Islet precursor cell (in vitro differentiated cells): ENCODE measurements around the gene PPP1R3G.

Experiments used
- DNase-seq: peaks from one replicate; pipeline ENCODE4 v3.0.0-alpha.2; 2018

PPP1R3G gene

DNA sequence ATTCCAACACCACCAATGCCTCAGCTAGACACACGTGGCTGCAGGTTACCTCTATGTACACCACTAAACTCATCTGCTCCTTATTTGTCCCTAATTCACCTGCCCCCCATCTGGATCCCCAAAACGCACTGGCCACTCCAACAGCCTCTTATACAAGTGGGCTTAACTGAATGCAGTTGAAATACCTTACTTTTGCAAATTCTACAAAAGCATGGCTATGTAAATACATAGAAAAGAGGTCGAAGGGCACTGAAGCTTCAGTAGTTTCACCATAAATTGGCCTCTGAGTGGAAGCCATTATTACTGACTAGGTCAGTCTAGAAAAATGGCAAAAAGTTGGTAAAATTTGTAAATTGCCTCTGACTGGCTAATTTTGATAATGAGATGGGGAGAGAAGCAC lies 11.1 kb upstream of the PPP1R3G start:
- no peak for DNase-seq

DNA sequence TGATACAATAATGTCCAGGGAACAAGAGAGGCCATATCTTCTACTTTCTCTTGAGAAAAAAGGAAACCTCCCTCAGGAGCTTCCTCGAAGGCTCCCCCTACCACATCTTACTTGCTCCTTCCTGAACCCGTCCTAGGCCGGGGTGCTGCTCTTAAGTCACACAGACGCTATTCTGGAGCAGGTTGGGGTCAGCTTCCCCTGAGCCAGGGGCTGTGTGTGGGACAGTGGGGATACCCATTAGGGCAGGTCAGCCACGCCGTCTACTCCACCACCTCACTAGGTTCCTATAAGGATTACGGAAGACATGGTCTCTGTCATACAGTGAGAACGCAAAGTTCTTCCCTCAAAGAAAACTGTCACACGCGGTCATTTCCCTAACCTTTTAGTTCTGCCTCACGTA lies 8.2 kb upstream of the PPP1R3G start:
- DNase-seq = peak; percentile 32

DNA sequence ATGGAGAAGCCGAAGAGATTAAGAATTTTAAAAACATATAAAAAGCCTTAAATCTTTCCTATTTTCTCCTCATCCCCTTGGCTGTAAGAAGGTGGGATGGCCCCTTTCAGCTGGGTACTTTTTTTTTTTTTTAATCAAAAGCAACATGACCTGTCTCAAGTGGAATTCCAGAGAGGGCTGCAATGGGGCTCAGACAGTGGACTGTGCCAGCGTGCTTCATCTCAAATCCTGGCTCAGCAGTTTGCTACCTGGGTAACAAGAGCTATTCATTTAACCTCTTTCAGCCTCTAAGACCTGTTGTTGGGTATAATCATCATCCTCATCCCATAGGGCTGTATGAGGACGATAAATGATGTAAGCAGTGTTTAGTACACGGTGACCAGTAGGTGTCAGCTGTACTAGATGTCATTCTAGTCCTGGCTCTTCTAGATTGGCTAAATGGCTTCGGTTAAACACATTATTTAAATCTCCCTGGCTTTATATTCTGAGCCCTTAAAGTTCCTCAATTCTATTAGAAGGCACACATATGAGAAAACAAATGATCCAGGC lies 6.9 kb upstream of the PPP1R3G start:
- peak; percentile 29 for DNase-seq

DNA sequence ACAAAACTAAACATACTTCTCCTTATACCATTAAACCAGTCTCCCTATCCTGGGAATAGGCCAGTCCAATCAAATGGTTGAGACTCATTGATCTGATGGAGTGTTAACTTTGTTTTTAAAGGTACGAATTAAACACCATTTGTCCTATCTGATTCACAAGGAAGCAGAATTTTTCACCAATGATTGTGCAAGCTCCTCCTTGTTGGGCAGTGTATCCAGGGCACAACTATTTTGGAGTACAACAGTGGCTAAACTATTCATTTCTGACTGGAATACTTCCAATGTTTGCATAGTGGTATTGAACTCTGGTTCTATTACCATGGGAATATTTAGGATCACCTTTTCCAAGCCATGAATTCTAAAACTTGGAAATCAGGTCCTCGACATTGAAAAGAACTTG lies 5.4 kb upstream of the PPP1R3G start:
- no peak for DNase-seq

DNA sequence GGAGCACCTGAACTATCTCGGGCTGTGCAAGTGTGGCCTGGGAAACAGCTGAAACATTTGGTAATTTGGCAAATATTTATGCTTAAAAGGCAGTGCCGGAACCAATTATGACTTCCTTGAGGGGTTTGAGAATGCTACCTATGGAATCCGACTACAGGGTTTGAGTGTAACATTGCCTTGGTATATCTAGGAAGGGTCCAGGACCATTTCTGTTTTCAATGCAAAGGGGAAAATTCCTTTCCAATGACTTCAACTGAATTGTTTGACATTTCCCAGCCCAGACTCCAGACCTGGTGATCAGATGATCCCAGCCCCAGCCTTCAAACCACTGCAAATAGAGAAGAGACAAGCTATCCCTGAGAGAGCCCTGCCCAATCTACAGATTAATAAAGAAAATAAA lies 4.6 kb upstream of the PPP1R3G start:
- DNase-seq = peak; percentile 74

DNA sequence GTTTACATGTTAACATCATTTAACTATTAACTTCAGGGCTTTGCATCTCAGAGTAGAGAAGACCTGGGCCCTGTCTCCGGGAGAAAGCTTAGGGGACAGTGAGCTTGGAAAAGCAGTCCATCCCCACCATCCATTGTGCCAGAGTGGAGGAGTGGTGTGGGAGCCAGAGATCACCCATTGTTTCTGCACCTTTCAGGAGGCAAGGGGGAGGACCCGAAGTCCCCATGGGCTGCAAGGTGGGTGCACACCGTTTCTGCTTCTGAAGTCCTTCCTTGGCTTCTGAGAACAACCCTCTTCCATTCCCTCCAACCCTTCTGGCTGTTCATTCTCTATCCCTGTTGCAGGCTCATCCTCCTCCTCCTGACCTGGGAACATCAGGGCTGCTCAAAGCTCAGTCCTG lies 4.0 kb upstream of the PPP1R3G start:
- peak; percentile 40 for DNase-seq

DNA sequence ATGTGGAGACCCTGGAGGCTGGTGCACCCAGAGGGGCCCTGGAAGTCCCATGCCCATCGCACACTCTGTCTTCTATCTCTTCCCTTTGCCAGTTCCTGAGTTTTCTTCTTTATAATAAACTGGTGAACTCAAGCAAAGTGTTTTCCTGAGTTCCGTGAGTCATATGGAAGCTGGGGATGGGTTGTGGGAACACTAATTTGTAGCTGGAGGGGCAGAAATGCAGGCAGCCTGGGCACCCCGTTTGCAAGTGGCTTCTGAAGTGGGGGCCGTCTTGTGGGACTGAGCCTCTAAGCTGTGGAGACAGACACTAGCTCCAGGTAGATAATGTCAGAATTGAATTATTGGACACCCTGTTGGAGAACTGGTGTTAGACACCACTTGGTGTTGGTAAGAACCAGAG lies 3.2 kb upstream of the PPP1R3G start:
- peak; percentile 37 for DNase-seq

DNA sequence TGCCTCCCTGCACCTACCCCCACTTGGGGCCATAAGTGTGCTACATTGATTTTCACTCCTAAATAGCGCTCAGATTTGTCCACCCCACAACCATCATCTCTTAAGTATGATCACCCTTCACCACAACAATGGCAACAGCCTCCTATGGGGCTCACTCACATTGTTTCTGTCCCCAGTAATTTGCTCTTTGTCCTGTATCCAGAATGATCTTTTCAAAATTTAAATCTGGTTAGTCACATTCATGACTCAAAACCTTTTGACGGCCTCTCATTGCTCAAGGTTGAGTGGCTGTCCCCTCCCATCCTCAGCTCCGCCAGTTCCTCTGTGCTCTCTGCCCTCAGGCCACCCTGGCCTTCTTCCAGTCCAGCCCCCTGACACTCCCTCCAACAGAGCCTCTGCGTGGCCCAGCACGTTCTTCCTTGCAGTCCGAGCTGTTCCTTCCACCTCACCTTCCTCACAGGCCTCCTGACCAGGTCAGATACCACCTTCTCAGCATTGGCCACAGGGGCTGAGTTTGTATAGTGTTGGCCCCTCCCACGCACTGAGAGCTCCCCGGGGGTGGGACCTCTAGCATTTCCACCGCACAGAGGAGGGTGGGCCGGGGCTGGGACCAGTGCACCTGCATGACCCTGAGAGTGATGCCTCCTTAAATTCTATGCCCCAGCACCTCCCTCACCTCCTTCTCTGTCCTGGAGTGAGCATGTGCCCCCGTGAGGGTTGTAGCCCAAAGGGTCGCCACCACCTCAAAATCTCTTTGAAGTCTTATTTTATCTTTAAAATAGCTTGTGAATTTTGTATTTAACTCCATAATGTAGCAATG lies 2.4 kb upstream of the PPP1R3G start:
- DNase-seq = peak; percentile 93

DNA sequence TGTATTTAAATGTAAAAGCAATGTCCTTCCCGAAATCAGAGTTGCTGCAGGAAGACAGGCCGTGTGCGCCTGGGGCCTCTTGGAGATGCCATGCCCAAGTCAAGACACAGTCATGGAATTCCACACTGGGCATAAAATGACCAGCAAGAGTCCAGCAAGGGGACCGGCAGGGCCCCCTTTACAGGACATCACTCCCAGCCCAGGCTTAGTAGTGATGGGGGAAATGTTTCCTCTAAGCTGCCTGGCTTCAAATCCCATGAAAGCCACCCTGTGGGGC lies 1.9 kb upstream of the PPP1R3G start:
- peak; percentile 47 for DNase-seq

DNA sequence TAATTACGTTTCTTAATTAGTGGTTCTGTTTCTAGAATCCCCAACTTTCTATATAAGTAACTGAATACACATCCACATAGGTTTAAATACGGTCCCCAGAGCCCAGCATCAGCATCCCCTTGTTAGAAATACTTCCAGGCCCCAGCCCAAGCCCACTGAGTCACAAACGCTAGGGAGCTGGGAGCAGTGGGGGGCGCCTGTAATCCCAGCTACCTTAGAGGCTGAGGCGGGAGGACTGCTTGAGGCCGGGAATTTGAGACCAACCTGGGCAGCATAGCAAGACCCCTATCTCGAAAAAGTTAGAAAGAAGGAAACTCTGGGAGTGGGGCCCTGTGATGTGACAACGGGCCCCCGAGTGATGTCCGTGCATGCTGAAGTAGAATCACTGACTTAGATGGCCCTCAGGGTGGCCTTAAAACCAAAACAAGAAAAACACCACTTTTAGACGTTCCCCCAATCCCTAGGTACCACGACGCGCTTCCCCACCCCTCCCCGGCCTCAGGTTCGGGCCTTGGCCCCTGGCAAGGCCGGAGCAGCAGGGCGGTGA lies 1.3 kb upstream of the PPP1R3G start:
- peak; percentile 18 for DNase-seq

DNA sequence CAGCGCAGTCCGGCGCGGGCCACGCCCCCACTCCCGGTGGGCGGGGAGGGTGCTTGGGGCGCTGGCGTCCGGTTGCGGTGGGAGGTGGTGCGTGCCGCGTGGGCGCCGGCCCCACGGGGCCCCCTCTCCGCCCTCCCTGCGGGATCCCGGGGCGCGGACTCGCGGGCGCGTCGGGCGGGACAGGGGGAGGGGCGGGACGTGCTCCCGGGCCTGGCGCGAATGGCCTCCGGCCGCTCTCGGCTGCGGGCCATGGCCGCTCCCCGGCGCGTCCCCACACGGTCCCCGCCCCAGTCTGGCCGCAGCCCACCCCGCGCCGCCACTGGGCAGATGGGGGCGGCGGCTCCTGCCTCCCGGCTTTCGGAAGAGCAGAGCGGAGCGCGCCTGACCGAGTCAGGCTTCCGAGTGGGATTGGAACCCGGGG lies 771 bp upstream of the PPP1R3G start:
- DNase-seq = peak; percentile 58

DNA sequence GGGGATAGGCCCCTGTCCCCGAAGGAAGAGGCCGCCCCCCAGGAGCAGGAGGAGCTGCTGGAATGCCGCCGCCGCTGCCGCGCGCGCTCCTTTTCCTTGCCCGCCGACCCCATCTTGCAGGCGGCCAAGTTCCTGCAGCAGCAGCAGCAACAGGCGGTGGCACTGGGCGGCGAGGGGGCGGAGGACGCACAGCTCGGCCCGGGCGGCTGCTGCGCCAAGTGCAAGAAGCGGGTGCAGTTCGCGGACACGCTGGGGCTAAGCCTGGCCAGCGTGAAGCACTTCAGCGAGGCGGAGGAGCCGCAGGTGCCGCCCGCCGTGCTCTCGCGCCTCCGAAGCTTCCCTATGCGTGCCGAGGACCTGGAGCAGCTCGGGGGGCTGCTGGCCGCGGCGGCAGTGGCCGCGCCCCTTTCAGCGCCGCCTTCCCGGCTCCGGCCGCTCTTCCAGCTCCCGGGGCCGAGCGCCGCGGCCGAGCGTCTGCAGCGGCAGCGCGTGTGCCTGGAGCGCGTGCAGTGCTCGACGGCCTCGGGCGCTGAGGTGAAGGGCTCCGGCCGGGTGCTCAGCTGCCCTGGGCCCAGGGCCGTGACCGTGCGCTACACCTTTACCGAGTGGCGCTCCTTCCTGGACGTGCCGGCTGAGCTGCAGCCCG lies 630 bp downstream of the PPP1R3G start:
- peak; percentile 79 for DNase-seq

DNA sequence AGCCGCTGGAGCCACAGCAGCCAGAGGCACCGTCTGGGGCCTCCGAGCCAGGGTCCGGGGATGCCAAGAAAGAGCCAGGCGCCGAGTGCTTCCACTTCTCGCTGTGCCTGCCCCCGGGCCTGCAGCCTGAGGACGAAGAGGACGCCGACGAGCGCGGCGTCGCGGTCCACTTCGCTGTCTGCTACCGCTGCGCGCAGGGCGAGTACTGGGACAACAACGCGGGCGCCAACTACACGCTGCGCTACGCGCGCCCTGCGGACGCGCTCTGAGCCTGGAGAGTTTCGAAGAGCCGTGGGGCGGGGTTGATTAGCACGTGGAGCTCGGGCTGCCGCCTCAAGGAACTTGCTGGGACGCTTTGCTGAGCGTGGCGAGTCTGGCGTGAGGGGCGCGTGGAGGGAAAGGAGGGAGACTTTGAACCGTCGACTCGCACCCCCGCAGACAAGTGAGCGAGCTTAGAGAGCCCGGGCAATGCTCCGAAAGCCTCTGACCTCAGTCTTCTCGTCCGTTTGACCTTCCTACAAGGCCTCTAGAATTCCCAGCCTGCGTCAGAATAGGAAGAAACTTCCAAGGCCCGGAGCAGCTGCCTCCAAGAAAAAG lies 1.3 kb downstream of the PPP1R3G start:
- DNase-seq = peak; percentile 63

DNA sequence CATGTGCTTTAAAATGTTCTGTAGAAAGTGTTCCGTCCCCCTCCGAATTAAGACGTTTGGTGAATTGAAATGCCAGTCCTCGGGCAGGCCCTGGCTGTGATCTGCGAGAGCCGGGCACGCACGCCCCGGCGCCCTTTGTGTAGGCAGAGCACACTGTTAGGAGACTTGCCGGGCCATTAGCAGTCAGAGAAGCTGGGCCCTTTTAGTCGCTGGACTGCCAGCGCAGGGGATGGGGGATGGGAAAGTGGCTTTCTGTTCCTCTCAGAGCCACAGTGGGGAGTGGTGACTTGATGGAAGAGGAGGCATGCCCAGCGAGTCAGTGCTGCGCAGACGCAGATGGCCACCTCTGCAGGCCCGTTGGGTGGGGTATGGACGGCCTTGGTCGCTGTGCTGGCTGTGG lies 2.2 kb downstream of the PPP1R3G start:
- DNase-seq = peak; percentile 50

DNA sequence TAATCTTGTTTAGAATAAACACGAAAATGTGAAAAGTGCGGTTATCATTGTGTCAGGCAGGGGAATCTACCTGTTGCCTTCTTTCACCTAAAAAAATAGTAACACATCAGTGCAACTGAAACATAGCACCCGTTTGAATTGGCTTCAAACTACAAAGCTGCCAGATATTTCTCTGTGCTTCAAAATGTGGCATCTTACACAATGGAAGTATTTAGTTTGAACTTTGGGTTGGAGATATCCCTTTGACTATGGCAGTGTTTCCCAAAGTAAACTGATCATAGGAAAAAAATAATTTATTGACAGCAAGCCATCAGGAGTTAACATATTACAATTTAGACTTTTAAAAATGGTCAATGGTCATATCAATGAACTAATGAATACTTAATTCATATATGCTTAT lies 3.6 kb downstream of the PPP1R3G start:
- DNase-seq = no peak

DNA sequence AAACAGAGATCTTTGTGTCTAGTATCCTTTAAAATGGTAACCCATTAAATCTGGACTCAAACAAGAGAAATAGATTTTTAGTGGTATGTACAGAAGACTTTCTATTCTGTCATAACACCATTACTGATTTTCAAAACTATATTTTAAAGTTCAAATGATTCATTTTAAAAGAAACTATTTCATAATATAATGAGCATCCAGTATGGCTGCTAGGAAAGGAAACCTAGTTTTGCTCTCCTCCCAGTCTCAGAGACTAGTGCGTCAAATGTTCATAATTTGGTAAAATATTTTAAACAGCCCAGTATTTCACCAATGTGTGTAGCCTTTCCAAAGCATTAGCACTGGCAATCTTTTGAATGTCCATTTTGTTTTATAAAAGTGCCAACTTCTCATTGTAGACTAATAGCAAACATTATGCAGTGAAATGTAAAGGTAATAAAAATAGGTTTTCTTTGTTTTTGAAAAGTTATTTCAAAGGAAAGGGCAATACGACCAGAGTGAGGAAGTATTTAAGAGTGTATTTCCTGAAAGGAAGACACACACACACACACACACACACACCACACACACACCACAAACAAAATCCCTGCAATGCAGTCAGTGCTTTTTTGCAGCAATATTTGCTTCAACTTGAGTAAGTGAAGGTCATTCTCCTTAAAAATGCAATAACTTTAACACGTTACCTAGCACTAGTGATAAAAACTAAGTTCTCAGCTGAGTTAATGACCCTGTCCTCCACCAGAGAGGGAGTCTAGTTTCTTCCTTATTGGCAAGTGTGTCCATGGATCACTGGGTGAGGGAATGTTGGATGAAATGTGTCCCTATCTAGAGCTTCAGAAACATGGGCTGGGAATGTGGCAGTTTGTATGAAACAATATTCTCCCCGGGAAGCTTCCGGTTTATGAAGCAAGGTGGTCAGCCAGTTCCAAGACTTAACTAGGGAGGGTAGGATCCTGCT lies 4.6 kb downstream of the PPP1R3G start:
- no peak for DNase-seq

DNA sequence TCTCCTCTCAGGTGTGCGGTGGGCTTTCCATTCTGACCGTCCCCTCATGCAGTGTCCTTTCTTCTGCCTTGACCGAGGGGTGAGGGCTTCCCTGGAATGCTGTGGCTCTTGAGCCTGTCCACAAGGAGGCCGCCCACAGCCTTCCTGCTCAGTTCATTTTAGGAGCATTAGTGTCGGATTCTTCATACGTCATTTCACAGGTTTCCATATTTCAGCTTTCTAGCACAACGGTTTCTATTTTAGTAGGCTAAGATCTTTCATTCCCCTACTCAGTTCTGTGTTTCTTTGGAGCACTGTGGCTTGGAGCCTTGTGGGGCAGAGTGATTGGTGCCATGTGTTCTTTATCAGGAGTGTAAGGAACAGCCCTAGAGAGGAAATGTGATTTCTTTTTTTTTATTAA lies 5.5 kb downstream of the PPP1R3G start:
- peak; percentile 49 for DNase-seq

DNA sequence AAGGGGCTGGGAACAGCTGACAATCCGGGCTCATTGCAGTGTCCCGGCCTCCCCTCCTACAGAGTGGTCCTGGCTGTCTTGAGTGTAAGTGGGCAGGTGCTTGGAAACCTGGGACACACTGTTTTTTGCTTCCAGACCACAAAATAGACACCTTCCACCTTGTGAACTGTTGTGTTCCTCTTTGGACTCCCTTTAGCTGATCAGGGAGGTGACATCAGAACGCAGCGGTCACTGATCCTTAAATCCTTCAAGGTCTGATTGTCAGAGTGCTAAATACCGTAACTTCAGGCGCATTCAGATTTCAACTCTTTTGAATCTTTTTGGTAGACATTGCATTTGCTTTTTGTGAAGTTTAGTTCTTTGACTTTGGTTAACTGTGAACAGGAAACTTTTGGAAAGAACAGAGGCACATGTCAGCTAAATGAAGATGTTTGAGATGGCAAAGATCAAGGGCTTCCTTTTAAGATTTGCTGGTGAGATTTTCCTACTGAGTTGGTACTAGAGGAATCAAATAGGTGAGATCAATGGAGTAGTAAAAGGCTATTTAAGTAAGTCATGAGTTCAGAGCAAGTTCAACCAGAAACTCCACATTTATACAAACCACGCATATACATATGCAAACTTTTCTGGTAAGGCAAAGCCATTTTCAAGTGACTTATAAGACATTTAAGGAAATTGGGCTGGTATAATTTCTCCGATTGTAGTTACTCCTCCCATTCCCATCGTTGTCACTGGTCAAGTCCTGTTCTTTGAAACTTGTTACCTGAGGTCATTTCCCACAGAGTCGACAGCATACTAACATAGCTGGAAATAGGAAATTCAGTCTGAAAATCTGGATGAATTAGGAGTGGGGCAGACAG lies 6.3 kb downstream of the PPP1R3G start:
- peak; percentile 49 for DNase-seq

DNA sequence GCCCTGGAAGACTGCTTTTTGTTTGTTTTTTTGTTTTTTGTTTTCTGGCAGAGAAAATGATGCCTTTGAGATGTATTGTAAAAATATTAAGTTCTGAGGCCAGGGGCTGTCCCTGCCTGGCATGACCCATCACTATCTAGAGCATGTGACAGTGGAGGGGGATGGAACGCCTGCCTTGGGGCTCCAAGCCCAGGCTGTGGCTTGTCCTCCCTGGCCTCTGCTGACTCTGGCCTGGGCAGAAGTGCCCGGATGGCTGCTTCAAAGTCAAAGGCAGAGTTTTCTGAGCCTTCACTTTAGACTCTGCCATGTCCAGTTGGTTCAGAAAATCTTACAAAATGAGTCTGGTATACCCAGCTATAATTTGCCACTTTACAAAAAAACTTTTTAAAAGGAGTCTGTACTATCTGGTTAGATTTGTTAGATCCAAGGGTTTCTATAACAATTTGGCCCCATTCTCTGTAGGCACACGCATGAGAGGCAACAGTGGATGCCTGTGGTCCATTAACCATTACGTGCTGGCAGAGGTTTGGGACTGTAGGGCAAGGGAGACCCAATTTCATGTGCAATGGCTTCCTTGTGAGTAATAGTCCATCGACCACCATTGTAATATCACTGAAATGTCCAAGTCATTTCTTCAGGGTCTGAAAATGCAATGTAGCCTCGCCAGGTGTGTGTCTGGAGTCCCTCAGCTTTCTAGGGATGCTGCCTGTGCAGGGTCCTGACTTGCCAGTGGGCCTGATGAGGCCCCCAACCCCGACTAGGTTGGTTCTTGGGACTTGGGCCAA lies 8.3 kb downstream of the PPP1R3G start:
- DNase-seq = peak; percentile 24

DNA sequence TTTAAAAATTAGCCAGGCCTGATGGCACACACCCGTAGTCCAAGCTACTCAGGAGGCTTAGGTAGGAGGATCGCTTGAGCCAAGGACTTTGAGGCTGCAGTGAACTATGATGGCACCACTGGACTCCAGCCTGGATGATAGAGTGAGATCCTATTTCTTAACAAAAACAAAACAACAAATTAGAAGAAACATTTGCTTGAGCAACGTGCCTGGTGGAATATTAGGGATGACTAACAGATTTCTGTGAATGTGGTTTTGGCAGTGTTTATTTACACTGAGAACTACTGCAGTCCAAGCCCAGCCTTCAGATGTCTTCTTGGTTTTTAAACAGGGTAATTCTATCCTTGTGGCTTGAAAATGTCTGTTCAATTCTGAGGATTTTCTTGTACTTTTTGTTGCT lies 9.2 kb downstream of the PPP1R3G start:
- DNase-seq = no peak

DNA sequence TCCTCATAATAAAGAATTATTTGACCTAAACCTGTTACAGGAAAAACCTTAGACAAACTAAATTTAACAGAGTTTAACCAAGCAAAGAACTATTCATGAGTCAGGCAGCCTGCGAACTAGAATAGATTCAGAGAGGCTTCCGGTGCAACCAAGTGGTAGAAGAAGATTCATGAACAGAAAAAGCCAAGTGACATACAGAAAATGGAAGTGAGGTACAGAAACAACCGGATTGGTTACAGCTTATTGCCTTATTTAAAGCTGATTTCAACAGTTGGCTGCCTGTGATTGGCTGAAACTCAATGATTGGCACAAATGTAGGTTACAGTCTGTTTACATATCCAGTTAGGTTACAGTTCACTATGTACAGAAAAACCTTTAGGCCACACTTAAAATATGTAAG lies 10.1 kb downstream of the PPP1R3G start:
- DNase-seq = no peak
